Cardiac muscle cell (in vitro differentiated cells and primary cell): ENCODE measurements around the gene HNRNPUL2. TPM values are rescaled to one million over a fixed set of nuclear protein-coding genes. Genes with fewer than 3 reads are reported as not detected.
A peak's percentile ranks its signal among the peaks of the same experiment; 100 is the strongest.

Source experiments
- DNase-seq, 2 donors: peaks; one replicate each; pipeline versions ENCODE4 v3.0.0 to v3.0.0-alpha.2; 2010 to 2017; ENCODE audit warnings: low read depth in 1 of 2, low spot score in 1 of 2
- H3K27ac ChIP-seq: fragments of 200-600 bp; sonication (generic); 2 replicates; pipeline ENCODE4 v1.5.1; 2016
- H3K27me3 ChIP-seq: fragments of 200-600 bp; sonication (generic); 2 replicates; pipeline ENCODE4 v1.6.0; 2016; ENCODE audit warnings: control low read depth
- H3K36me3 ChIP-seq: fragments of 200-600 bp; sonication (generic); 2 replicates; pipeline ENCODE4 v1.5.1; 2016; ENCODE audit warnings: control low read depth
- H3K4me1 ChIP-seq: fragments of 200-600 bp; sonication (generic); 2 replicates; pipeline ENCODE4 v1.8.1; 2017; ENCODE audit warnings: low read depth, mild to moderate bottlenecking, mixed run types
- H3K4me3 ChIP-seq: fragments of 200-600 bp; sonication (generic); 2 replicates; pipeline ENCODE4 v1.5.1; 2016; ENCODE audit warnings: mild to moderate bottlenecking
- H3K9me3 ChIP-seq: fragments of 200-600 bp; sonication (generic); 2 replicates; pipeline ENCODE4 v1.5.1; 2017; ENCODE audit warnings: low read depth, mild to moderate bottlenecking, control low read depth
- polyA plus RNA-seq: library from polyadenylated mRNA; unstranded; fragments of >200 nt; fragmentation: Nextera tagmentation; extraction: Ambion mirVana; gene quantifications from 2 replicates; pipeline ENCODE4 v1.2.1, GENCODE V29; 2016
- total RNA-seq: library from RNA; depleted of rRNA; stranded (reverse); fragments of >200 nt; gene quantifications from 2 replicates; pipeline ENCODE4 v1.2.3, GENCODE V29; 2016
- TF ChIP-seq, protein P1 (sequence below): IDR thresholded peaks from 2 replicates; pipeline ENCODE4 v1.5.1; 2012; ENCODE audit warnings: low read depth, mild to moderate bottlenecking, low read length

HNRNPUL2 gene
- total and polyA plus RNA-seq, 2 experiments from 2014 or later: 3.2 to 20.0 TPM

DNA sequence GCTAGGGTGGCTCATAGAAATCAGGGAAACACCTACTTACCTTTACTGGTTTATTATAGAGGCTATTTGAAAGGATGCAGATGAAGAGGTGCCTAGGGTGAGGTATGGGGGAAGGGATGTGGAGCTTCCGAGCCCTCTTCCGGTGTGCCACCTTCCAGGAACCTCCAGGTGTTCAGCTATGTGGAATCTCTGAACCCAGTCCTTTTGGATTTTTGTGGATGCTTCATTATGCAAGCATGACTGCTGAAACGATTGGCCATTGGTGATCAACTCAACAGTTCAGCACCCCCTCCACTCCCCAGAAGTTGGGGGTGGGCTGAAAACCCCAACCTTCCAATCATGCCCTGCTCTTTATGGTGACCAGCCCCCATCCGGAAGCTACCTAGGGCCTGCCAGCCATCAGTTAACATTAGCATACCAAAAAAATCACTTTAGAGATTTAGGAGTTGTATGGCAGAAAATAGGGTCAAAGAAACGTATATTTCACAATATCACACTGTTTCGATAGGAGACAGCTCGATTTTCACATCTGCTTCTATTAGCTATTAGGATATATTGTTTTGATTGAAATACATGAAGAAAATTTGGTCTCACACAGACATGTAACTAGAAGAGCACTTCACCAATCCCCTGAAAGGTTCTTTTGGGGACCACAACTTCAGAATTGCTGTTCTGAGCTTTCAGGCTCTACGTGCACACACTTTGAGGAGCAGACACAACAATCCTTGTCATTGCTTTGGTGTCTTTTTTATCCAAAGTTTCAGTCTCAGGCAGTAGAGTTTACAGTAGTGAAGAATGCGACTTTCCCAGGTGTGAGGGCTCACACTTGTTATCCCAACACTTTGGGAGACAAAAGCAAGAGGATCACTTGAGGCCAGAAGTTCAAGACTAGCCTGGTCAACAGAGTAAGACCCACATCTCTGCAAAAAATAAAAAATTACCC is 30.9 kb upstream of the HNRNPUL2 start:
- no peak overlapping the region for H3K4me3 ChIP-seq
- peaks cover 8% of the 10 kb centered on the region for H3K4me1 ChIP-seq
- no peaks in the 10 kb centered on the region for H3K27me3 ChIP-seq
- peak overlapping the region; percentile 19 for H3K27ac ChIP-seq
- H3K9me3 ChIP-seq: no peaks in the 10 kb centered on the region
- TF ChIP-seq, protein P1, sequence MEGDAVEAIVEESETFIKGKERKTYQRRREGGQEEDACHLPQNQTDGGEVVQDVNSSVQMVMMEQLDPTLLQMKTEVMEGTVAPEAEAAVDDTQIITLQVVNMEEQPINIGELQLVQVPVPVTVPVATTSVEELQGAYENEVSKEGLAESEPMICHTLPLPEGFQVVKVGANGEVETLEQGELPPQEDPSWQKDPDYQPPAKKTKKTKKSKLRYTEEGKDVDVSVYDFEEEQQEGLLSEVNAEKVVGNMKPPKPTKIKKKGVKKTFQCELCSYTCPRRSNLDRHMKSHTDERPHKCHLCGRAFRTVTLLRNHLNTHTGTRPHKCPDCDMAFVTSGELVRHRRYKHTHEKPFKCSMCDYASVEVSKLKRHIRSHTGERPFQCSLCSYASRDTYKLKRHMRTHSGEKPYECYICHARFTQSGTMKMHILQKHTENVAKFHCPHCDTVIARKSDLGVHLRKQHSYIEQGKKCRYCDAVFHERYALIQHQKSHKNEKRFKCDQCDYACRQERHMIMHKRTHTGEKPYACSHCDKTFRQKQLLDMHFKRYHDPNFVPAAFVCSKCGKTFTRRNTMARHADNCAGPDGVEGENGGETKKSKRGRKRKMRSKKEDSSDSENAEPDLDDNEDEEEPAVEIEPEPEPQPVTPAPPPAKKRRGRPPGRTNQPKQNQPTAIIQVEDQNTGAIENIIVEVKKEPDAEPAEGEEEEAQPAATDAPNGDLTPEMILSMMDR: no peak
- DNase-seq: no peak
- H3K36me3 ChIP-seq: no peaks in the 10 kb centered on the region

DNA sequence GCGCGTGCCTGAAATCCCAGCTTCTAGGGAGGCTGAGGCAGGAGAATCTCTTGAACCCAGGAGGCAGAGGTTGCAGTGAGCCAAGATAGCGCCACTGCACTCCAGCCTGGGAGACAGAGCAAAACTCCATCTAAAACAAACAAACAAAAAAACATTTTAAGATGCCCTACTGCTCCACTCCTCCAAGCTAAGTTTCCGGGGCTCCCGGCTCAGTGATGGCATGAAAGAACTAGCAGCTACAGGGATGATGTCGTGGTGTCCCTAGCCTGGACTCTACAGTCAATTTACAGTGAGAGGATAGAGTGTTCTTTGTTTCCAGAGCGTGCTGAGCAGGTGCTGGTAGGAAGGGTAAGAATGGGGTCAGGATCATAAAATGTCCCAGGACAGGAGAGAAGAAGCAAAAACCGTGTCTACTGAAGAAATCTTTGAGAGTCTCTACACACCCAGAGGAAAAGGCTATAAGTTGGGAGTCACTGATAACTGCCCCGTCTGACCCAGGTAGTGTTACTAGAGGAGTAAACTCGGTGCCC is 27.9 kb upstream of the HNRNPUL2 start:
- Histone ChIP-seq H3K4me3 (no peak overlapping the region), H3K4me1 (peaks cover 6% of the 10 kb centered on the region), H3K27me3 (no peaks in the 10 kb centered on the region), H3K27ac (peak overlapping the region; percentile 86), H3K9me3 (no peaks in the 10 kb centered on the region), H3K36me3 (peaks cover 3% of the 10 kb centered on the region)
- no peak for DNase-seq
- TF ChIP-seq, protein P1: no peak

DNA sequence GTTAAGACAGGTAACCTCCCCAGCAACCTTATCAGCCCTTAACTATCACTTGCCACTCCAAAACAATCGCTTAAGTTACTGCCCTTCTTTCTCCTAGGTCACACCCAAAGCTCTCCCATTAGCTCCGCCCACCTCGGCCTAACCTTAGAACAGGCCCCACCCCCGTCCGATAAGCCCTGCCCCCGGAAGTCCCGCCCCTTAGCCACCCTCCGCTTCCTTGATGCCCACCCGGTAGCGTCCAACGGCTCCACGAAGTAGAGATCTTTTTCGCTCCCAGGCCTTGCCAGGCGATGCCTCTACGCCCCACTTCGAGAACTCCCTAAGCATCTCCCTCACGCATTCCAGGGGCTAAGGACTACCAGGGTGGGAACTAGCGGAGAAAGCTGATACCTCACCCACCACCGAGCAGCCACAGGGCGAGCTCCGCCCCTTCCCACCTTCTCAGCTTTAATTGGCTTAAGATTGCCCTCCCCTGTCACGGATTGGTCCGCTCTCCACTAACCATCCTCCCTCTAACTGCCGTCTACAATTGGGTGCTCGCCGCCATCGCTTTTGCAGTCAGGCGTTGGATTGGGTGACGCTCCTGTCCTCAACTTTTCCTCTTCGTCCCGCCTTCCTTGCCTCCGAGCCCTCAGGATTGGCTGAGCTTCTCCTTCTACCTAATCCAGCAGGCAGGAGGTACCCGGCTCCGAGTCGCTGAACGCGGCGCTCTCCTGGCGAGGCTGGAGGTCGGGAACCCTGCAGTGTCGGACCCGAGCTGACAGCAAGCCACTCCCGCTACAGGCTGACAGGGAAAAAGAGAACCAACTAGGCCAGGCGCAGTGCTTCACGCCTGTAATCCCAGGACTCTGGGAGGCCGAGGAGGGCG is 26.7 kb upstream of the HNRNPUL2 start, which contains the start of gene ZBTB3:
Gene ZBTB3 (minus strand): TSS at position 425 of the 868 bp plus-strand sequence. CDS start 496 bp downstream, outside the sequence.
- Histone ChIP-seq H3K4me3 (peak within 1 kb of the TSS; percentile 91), H3K36me3 (peaks cover 3% of the 10 kb centered on the region), H3K27me3 (no peaks in the 10 kb centered on the region), H3K4me1 (peaks cover 6% of the 10 kb centered on the region), H3K9me3 (no peaks in the 10 kb centered on the region), H3K27ac (peak within 1 kb of the TSS; percentile 93)
- TF ChIP-seq, protein P1: no peak
- DNase-seq: peak; percentile 98 to 100

DNA sequence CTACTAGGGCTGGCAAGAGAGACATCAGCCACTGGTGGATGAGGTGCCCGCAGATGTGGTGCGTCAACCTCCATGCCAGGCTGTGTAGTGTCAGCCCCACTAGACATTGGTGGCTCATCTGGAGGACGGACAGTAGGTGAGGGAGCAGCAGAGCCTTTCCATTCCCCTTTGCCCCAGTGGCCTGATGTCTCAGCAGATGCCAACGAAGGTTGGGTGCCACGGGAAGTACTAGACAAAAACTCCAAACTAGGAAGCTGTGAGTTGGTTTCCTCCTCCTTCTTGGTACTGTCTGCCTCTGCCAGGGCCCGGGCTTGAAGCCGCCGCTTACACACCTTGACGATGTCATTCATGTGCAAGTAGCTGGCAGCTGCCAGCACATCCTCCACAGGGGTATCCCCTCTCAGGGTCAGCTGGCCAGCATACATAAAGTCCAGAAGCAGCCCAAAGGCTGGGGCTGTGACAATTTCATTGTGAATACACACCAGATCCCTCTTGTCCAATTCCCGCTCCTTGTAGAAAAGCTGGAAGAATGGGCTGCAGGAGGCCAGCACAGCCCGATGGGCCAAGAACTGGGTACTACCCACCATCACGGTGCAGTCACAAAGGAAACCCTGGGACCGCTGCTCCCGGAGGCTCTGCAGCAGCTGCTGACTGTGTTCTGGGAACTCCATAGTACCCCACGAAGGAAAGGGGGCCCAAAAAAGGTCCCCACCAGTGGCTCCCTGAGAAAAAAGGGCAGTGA is 25.9 kb upstream of the HNRNPUL2 start:
- no peak for DNase-seq
- H3K36me3 ChIP-seq: peaks cover 3% of the 10 kb centered on the region
- H3K27ac ChIP-seq: peak overlapping the region; percentile 93

More for the DNA sequence above, 25.9 kb upstream of the HNRNPUL2 start:
- TF ChIP-seq, protein P1: no peak
- peak overlapping the region; percentile 91 for H3K4me3 ChIP-seq
- peaks cover 6% of the 10 kb centered on the region for H3K4me1 ChIP-seq
- H3K27me3 ChIP-seq: no peaks in the 10 kb centered on the region
- H3K9me3 ChIP-seq: no peaks in the 10 kb centered on the region
